ENCODE measurements around the gene TDP1.
"Not testable (repeated sequence)": the region's sequence is repeated elsewhere in the genome, so short reads cannot be mapped to it uniquely, and the experiment has no call there.

TDP1 gene

GRCh38 chr14:90017371-90017770 lies 61.6 kb downstream of the TDP1 start:
- H3K9me3 ChIP-seq (ENCODE audit: control insufficient read depth in 1 of 2, low read length in 2 of 2): no peaks in the 10 kb centered on the region
- no peaks in the 10 kb centered on the region for H3K4me1 ChIP-seq (ENCODE audit: control insufficient read depth in 1 of 2, insufficient read depth in 2 of 2, low read length in 2 of 2)
- no peaks in the 10 kb centered on the region for H3K27me3 ChIP-seq (ENCODE audit: control insufficient read depth in 1 of 2, insufficient read depth in 2 of 2, low read length in 2 of 2)
- no peak overlapping the region for H3K9ac ChIP-seq (ENCODE audit: low read depth in 1 of 2, low read length in 2 of 2)
- H3K4me3 ChIP-seq (ENCODE audit: low read depth in 1 of 2, low read length in 2 of 2): no peak overlapping the region
- H3K27ac ChIP-seq (ENCODE audit: low read depth, low read length): no peak overlapping the region
- H3K36me3 ChIP-seq (ENCODE audit: control insufficient read depth in 1 of 2, insufficient read depth in 2 of 2, low read length in 2 of 2): peaks cover 0 to 32% of the 10 kb centered on the region in 2 donors

GRCh38 chr14:90019824-90020523 lies 64.2 kb downstream of the TDP1 start:
- no peak overlapping the region for H3K27ac ChIP-seq (ENCODE audit: low read depth, low read length)
- H3K4me3 ChIP-seq (ENCODE audit: low read depth in 1 of 2, low read length in 2 of 2): no peak overlapping the region
- no peaks in the 10 kb centered on the region for H3K4me1 ChIP-seq (ENCODE audit: control insufficient read depth in 1 of 2, insufficient read depth in 2 of 2, low read length in 2 of 2)
- H3K9me3 ChIP-seq (ENCODE audit: control insufficient read depth in 1 of 2, low read length in 2 of 2): no peaks in the 10 kb centered on the region
- peaks cover 0 to 44% of the 10 kb centered on the region in 2 donors for H3K36me3 ChIP-seq (ENCODE audit: control insufficient read depth in 1 of 2, insufficient read depth in 2 of 2, low read length in 2 of 2)
- no peaks in the 10 kb centered on the region for H3K27me3 ChIP-seq (ENCODE audit: control insufficient read depth in 1 of 2, insufficient read depth in 2 of 2, low read length in 2 of 2)
- H3K9ac ChIP-seq (ENCODE audit: low read depth in 1 of 2, low read length in 2 of 2): no peak overlapping the region

- no peak overlapping the region for H3K27ac ChIP-seq (ENCODE audit: low read depth, low read length)
- H3K4me3 ChIP-seq (ENCODE audit: low read depth in 1 of 2, low read length in 2 of 2): no peak overlapping the region
- no peaks in the 10 kb centered on the region for H3K27me3 ChIP-seq (ENCODE audit: control insufficient read depth in 1 of 2, insufficient read depth in 2 of 2, low read length in 2 of 2)
- H3K4me1 ChIP-seq (ENCODE audit: control insufficient read depth in 1 of 2, insufficient read depth in 2 of 2, low read length in 2 of 2): no peaks in the 10 kb centered on the region
- H3K9ac ChIP-seq (ENCODE audit: low read depth in 1 of 2, low read length in 2 of 2): no peak overlapping the region
- peaks cover 5 to 57% of the 10 kb centered on the region in 2 donors for H3K36me3 ChIP-seq (ENCODE audit: control insufficient read depth in 1 of 2, insufficient read depth in 2 of 2, low read length in 2 of 2)
- no peaks in the 10 kb centered on the region for H3K9me3 ChIP-seq (ENCODE audit: control insufficient read depth in 1 of 2, low read length in 2 of 2)
These were observed 67.6 kb downstream of the TDP1 start for GRCh38 chr14:90023176-90023896.

- no peaks in the 10 kb centered on the region for H3K27me3 ChIP-seq (ENCODE audit: control insufficient read depth in 1 of 2, insufficient read depth in 2 of 2, low read length in 2 of 2)
- no peaks in the 10 kb centered on the region for H3K4me1 ChIP-seq (ENCODE audit: control insufficient read depth in 1 of 2, insufficient read depth in 2 of 2, low read length in 2 of 2)
- H3K9me3 ChIP-seq (ENCODE audit: control insufficient read depth in 1 of 2, low read length in 2 of 2): no peaks in the 10 kb centered on the region
- H3K4me3 ChIP-seq (ENCODE audit: low read depth in 1 of 2, low read length in 2 of 2): no peak overlapping the region
- no peak overlapping the region for H3K9ac ChIP-seq (ENCODE audit: low read depth in 1 of 2, low read length in 2 of 2)
- H3K36me3 ChIP-seq (ENCODE audit: control insufficient read depth in 1 of 2, insufficient read depth in 2 of 2, low read length in 2 of 2): peaks cover 5 to 49% of the 10 kb centered on the region in 2 donors
- no peak overlapping the region for H3K27ac ChIP-seq (ENCODE audit: low read depth, low read length)
These were observed 69.2 kb downstream of the TDP1 start for GRCh38 chr14:90024910-90025309.

GRCh38 chr14:90026608-90027007 lies 70.9 kb downstream of the TDP1 start:
- not testable (repeated sequence) for H3K4me1 ChIP-seq (ENCODE audit: control insufficient read depth in 1 of 2, insufficient read depth in 2 of 2, low read length in 2 of 2); H3K4me3 ChIP-seq (ENCODE audit: low read depth in 1 of 2, low read length in 2 of 2); H3K27me3 ChIP-seq (ENCODE audit: control insufficient read depth in 1 of 2, insufficient read depth in 2 of 2, low read length in 2 of 2); H3K9ac ChIP-seq (ENCODE audit: low read depth in 1 of 2, low read length in 2 of 2); H3K27ac ChIP-seq (ENCODE audit: low read depth, low read length); H3K9me3 ChIP-seq (ENCODE audit: control insufficient read depth in 1 of 2, low read length in 2 of 2)
- peaks cover 5 to 47% of the 10 kb centered on the region in 2 donors for H3K36me3 ChIP-seq (ENCODE audit: control insufficient read depth in 1 of 2, insufficient read depth in 2 of 2, low read length in 2 of 2)

- Histone ChIP-seq H3K9me3 (ENCODE audit: control insufficient read depth in 1 of 2, low read length in 2 of 2) (no peaks in the 10 kb centered on the region), H3K4me3 (ENCODE audit: low read depth in 1 of 2, low read length in 2 of 2) (no peak overlapping the region), H3K27ac (ENCODE audit: low read depth, low read length) (no peak overlapping the region), H3K9ac (ENCODE audit: low read depth in 1 of 2, low read length in 2 of 2) (no peak overlapping the region), H3K36me3 (ENCODE audit: control insufficient read depth in 1 of 2, insufficient read depth in 2 of 2, low read length in 2 of 2) (peaks cover 10 to 43% of the 10 kb centered on the region in 2 donors), H3K4me1 (ENCODE audit: control insufficient read depth in 1 of 2, insufficient read depth in 2 of 2, low read length in 2 of 2) (no peaks in the 10 kb centered on the region), H3K27me3 (ENCODE audit: control insufficient read depth in 1 of 2, insufficient read depth in 2 of 2, low read length in 2 of 2) (no peaks in the 10 kb centered on the region)
These were observed 72.1 kb downstream of the TDP1 start for GRCh38 chr14:90027842-90028241.

GRCh38 chr14:90034156-90034555 lies 78.4 kb downstream of the TDP1 start:
- Histone ChIP-seq H3K27me3 (ENCODE audit: control insufficient read depth in 1 of 2, insufficient read depth in 2 of 2, low read length in 2 of 2) (no peaks in the 10 kb centered on the region), H3K4me3 (ENCODE audit: low read depth in 1 of 2, low read length in 2 of 2) (no peak overlapping the region), H3K9ac (ENCODE audit: low read depth in 1 of 2, low read length in 2 of 2) (no peak overlapping the region), H3K9me3 (ENCODE audit: control insufficient read depth in 1 of 2, low read length in 2 of 2) (no peaks in the 10 kb centered on the region), H3K27ac (ENCODE audit: low read depth, low read length) (no peak overlapping the region), H3K36me3 (ENCODE audit: control insufficient read depth in 1 of 2, insufficient read depth in 2 of 2, low read length in 2 of 2) (peaks cover 16 to 26% of the 10 kb centered on the region in 2 donors), H3K4me1 (ENCODE audit: control insufficient read depth in 1 of 2, insufficient read depth in 2 of 2, low read length in 2 of 2) (no peaks in the 10 kb centered on the region)

GRCh38 chr14:90034835-90035525 lies 79.3 kb downstream of the TDP1 start:
- Histone ChIP-seq H3K4me3 (ENCODE audit: low read depth in 1 of 2, low read length in 2 of 2) (no peak overlapping the region), H3K36me3 (ENCODE audit: control insufficient read depth in 1 of 2, insufficient read depth in 2 of 2, low read length in 2 of 2) (peaks cover 16 to 31% of the 10 kb centered on the region in 2 donors), H3K27ac (ENCODE audit: low read depth, low read length) (no peak overlapping the region), H3K27me3 (ENCODE audit: control insufficient read depth in 1 of 2, insufficient read depth in 2 of 2, low read length in 2 of 2) (no peaks in the 10 kb centered on the region), H3K9ac (ENCODE audit: low read depth in 1 of 2, low read length in 2 of 2) (no peak overlapping the region), H3K9me3 (ENCODE audit: control insufficient read depth in 1 of 2, low read length in 2 of 2) (no peaks in the 10 kb centered on the region), H3K4me1 (ENCODE audit: control insufficient read depth in 1 of 2, insufficient read depth in 2 of 2, low read length in 2 of 2) (no peaks in the 10 kb centered on the region)

- no peaks in the 10 kb centered on the region for H3K27me3 ChIP-seq (ENCODE audit: control insufficient read depth in 1 of 2, insufficient read depth in 2 of 2, low read length in 2 of 2)
- H3K36me3 ChIP-seq (ENCODE audit: control insufficient read depth in 1 of 2, insufficient read depth in 2 of 2, low read length in 2 of 2): peaks cover 7 to 38% of the 10 kb centered on the region in 2 donors
- no peaks in the 10 kb centered on the region for H3K9me3 ChIP-seq (ENCODE audit: control insufficient read depth in 1 of 2, low read length in 2 of 2)
- no peak overlapping the region for H3K9ac ChIP-seq (ENCODE audit: low read depth in 1 of 2, low read length in 2 of 2)
- H3K27ac ChIP-seq (ENCODE audit: low read depth, low read length): no peak overlapping the region
- no peak overlapping the region for H3K4me3 ChIP-seq (ENCODE audit: low read depth in 1 of 2, low read length in 2 of 2)
- H3K4me1 ChIP-seq (ENCODE audit: control insufficient read depth in 1 of 2, insufficient read depth in 2 of 2, low read length in 2 of 2): no peaks in the 10 kb centered on the region
These were observed 83.7 kb downstream of the TDP1 start for GRCh38 chr14:90039253-90040010.

Data from duodenal mucosa (tissue), 2 donors.